IPS-NIHi7 (cell line): ENCODE results near the gene CDK11B.
A peak's percentile ranks its signal among the peaks of the same experiment; 100 is the strongest.

Source experiments
- DNase-seq: peaks from one replicate; pipeline ENCODE4 v3.0.0; 2012; ENCODE audit warnings: mixed read lengths; ENCODE audit errors: extremely low spot score

Gene CDK11B

DNA sequence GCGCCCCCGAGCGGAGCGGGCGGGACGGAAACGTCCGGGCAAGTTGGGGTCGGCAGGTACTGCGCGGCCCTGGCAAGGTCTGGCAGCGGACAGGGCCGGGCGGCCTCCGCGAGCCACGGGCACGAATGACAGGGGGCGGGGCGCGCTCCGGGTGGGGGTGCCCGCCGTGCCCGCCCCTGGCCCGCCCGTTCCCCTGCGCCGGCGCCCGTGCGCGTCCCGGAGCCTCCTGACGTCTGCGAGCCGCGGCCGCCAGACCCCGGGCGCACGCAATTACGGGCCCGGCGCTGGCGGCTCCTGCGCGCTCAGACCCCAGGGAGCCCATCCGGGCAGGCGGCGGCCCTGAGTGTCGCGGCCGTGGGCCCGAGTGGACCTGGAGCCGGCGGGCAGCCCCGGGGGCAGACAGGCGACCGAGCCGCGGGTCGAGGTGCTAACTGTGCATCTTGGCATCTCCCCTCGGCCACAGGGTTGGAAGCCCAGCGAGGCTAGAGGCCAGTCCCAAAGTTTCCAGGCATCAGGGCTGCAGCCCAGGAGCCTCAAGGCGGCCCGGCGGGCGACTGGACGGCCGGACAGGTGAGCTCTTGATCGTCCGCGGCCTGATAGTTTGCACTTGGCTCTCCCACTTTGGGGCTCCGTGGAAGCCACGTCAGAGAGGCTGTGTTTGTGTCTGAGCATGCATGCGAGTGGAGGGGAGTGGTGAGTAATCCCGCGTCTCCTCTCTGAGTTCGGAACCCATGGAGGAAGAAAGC is 42.6 kb downstream of the CDK11B start:
- no peak for DNase-seq

DNA sequence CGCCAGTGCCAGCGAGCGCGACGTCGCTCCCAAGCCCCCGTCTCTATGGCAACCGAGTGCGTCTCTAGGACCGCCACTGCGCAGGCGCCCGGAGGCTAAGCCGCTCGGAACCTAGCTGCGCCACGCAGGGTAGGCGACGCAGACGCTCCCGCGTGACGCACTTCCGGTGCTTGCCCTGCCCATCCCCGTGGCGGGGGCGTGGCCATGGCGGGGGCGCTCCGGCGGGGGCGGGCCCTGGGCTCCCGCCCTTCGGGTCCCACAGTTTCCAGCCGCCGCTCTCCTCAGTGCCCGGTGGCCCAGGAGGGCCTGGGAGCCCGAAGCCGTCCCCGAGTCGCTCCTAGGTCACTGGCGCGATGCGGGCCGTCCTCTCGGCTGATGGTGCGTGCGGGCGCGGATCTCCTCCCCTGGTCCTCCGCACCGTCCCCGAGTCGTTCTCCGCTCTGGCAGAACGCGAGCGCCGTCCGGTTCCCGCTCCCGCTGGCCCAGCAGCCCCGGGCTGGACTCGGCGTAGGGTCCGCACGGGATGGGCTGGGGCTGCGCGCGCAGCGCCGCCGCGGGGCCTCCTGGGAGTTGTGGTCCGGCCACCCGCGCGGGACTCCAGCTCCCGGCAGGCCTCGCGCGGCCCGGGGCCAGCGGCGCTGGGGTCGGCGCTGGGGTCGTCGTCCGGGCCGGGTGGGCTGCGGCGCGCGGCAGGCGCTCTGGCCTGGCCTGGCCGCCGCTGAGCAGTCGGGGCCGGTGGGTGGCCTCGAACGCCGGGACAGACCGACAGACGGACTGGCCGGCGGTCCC is 43.4 kb downstream of the CDK11B start, which contains the start of gene MIB2:
TSS of gene MIB2 (plus strand) at position 245 of the 789 bp plus-strand sequence. CDS start 7,953 bp downstream, outside the sequence.
- peak; percentile 99 for DNase-seq

DNA sequence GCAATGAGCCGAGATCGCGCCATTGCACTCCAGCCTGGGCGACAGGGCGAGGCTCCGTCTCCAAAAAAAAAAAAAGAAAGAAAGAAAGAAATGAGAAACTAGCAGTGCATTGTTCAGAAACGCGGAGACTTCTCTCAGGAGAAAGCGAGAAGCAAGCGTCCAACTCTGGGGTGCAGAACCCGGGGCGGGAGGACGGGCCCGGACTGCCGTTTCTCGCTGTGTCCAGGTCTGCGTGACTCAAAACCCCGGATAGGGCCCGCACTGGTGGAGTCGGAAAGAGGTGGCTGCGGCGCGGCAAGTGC is 43.9 kb downstream of the CDK11B start:
- no peak for DNase-seq

DNA sequence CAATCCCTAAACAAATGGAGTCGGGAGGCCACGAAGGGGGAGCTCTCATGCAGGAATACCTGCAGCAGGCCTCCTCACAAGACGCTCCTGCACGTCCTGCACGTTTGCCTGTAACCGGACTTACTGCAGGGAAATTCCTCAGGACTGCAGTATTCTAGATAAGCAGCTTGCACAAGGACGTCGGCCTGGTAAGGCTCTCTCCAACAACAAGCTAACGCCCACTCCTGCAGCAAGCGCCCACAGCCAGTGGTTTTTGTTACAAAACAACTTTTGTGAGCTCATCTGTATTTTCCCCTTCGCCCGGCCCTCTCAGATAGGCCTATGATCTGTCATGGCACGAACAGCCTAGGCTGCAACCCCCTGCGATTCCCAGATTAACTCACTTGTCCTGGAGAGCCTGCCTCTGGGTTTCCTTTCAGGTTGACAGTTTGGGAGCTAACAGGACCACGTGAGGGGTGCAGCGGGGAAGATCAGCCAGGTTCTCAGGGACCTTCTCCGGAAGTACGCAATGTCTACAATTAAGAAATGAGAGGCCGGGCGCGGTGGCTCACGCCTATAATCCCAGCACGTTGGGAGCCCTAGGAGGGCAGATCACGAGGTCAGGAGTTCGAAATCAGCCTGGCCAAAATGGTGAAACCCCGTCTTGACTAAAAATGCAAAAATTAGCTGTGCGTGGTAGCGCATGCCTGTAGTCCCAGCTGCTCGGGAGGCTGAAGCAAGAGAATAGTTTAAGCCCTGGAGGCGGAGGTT is 44.4 kb downstream of the CDK11B start:
- no peak for DNase-seq

DNA sequence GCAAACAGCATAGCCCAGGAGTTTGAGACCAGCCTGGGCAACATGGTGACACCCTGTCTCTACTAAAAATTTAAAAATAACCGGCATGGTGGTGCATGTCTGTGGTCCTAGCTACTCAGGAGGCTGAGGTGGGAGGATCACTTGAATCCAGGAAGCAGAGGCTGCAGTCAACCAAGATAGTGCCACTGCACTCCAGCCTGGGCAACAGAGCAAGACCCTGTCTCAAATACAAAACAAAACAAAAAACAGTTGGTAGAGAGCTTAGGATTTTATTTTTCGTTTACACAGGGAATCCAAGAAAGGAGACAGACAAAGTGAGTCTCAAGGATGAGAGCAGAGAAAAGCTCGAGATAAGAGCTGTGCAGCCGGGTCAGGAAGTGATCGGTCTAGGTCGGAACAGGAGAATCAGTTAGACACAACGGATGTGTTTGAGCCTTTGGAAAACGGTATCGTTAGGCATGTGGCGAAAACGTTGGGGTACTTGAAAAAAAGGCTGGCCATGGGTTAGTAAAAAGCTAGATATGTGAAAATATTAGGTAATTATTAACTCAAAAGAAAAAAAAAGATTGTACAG is 45.2 kb downstream of the CDK11B start:
- DNase-seq: no peak

DNA sequence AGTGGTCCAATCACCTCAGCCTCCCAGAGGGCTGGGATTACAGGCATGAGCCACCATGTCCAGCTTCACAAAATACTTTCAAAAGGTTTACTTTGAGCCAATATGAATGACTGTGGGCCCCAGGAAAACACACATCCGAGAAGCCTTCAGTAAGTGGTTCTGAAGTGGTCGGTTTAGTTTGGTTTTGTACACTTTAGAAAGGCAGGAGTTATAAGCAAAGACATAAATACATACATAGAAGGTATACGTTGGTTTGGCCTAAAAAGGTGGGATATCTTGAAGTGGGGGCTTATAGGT is 46.8 kb downstream of the CDK11B start:
- no peak for DNase-seq

DNA sequence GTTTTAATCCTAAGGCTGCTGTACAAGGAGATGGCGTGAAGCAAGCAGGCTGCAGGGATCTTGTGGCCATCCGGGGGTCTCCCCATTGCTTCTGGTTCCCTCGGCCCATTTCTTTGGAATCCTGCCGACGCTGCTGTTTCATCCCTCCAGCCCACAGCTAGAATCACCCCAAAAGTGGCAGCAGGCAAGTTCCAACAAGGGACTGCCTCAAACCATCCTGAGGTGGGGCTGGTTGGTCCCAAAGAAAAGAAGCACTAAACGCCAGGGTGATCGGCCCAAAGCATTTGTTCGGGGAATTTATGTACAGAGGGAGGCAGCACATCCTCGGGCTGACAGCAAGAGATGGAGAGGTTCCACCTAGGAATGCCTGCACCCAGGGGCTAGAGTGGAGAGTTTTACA is 48.0 kb downstream of the CDK11B start:
- DNase-seq: no peak

DNA sequence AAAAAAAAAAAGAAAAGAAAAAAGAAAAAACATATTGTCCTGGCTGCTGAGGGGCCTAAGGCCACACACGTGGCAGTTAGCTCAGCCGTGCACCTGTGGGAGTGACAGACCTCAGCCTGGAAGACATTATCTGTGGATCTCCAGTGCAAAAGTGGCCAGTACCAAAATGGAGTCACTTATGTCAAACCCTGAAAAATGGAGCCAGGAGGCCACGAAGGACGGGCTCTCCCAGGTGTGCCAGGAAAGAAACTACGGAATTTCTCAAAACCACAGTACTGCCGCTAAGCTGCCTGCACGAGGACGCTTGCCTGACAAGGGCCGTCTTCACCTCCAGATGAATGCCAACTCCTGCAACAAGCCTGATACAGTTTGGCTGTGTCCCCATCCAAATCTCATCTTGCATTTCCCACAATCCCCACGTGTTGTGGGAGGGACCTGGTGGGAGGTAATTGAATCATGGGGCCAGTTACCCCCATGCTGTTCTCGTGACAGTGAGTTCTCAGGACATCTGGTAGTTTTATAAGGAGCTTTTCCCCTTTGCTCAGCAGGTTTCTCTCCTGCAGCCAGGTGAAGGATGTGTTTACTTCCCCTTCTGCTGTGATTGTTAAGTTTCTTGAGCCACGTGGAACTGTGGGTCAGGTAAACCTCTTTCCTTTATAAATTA is 48.9 kb downstream of the CDK11B start:
- no peak for DNase-seq

DNA sequence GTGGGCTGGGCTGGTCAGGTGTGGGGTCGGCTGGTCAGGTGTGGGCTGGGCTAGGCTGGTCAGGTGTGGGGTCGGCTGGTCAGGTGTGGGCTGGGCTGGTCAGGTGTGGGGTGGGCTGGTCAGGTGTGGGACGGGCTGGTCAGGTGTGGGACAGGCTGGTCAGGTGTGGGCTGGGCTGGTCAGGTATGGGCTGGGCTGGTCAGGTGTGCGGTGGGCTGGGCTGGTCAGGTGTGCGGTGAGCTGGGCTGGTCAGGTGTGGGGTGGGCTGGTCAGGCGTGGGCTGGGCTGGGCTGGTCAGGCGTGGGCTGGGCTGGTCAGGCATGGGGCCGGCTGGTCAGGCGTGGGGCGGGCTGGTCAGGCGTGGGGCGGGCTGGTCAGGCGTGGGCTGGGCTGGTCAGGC is 52.6 kb downstream of the CDK11B start:
- no peak for DNase-seq

DNA sequence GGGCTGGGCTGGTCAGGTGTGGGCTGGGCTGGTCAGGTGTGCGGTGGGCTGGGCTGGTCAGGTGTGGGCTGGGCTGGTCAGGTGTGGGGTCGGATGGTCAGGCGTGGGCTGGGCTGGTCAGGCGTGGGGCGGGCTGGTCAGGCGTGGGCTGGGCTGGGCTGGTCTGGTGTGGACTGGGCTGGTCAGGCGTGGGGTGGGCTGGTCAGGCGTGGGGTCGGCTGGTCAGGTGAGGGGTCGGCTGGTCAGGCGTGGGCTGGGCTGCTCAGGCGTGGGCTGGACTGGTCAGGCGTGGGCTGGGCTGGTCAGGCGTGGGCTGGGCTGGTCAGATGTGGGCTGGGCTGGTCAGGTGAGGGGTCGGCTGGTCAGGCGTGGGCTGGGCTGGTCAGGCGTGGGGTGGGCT is 53.1 kb downstream of the CDK11B start:
- no peak for DNase-seq

DNA sequence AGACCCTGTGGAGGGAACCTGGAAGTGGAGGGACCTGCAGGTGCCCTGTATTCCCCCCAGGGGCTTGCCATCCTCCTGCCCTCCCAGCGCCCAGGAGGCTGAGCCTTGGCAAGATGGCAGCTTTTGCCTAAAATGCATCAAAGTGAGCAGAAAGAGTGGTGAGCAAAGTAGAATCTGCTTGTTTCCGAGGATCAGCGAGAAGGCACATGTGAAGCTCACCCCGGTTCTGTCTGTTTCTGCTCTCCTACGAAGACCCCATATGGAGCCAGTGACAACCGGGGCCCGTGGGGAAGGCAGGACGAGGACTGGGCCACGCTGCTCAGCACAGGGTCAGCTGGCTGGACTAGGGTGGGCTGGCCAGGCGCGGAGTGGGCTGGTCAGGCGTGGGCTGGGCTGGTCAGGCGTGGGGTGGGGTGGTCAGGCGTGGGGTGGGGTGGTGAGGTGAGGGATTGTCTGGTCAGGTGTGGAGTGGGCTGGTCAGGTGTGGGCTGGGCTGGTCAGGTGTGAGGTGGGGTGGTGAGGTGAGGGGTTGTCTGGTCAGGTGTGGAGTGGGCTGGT is 53.7 kb downstream of the CDK11B start:
- DNase-seq: no peak

DNA sequence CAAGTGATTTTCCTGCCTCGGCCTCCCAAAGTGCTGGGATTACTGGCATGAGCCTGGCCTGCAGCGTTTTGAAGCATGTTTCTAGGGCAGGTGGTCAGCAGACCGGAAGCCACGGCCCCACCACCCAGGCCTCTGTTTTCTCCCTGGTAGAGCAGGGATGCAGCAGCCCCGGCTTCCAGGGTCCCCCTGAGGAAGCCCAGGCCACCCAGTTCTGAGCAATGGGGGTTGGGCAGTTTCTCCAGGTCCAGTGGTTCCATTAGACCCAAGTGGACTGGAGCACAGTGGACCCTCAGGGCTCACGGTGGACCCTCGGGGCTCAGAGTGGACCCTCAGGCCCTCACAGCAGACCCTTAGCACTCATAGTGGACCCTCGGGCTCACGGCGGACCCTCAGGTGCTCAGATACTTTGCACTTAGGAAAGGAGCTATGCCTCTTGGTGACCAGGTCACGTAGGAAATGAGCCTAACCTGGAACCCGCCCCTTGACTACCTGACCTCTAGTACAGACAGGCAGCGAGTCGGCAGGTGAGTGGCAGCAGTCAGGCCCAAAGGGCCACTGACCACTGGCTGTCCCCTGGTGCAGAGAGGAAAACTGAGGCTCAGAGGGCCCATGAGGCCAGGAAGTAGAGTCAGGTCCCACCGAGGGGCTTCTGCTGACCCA is 54.3 kb downstream of the CDK11B start:
- DNase-seq: no peak

DNA sequence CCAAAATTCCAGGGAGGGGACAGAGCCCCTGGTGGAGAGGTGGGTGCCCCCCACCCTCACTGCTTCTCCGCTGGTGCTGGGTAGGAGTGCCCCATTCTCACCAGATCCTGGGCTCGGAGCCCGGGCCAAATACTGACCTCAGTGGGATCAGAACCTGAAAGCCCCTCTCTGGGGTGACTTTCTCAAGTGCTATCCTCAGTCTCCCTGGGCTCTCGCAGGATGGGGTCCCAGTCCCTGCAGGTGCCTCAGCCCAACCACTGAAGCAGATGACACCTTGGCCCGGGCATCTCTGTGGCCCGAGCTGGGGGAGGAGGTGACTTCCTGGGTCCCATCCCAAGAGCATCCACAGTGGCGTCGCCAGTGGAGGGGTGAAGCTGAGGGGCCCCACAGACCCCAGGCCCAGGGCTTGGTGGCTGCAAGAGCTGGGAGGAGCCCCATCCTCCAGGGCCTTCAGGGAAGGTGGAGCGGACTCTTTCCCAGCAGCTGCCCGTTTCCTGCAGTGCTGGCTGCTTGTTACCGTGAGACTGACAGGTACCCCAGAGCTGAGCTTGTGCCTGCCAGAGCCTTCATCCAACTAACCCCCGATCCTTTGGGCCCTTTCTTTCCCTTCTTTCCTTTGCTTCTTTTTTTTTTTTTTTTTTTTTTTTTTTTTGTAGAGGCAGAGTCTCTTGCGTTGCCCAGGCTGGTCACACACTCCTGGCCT is 55.0 kb downstream of the CDK11B start:
- DNase-seq: no peak

DNA sequence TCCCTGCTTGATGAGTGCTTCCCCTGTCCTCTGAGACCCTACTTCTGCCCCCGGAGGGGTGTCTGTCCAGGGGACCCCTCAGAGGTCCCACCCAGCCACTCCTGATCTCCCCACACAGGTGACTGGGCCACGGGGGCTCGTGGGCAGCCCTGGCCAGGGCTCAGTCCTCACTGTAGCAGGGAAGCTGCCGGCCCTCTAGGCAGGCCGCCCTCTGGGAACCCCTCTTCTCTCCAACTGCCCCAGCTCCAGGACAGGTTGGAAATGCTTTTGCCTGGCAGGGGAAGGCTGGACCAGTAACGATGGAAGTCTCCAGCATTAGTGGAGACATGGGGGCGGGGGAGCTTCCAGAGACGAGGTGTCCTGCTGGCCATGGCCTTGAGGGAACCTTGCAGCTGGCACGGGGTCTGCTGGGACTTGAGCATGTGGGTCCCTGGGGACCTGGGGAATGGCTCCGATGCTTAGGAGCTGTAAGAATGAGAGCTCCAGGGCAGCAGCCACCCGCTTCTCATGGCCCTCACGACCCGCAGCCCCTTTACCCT is 55.8 kb downstream of the CDK11B start:
- no peak for DNase-seq

DNA sequence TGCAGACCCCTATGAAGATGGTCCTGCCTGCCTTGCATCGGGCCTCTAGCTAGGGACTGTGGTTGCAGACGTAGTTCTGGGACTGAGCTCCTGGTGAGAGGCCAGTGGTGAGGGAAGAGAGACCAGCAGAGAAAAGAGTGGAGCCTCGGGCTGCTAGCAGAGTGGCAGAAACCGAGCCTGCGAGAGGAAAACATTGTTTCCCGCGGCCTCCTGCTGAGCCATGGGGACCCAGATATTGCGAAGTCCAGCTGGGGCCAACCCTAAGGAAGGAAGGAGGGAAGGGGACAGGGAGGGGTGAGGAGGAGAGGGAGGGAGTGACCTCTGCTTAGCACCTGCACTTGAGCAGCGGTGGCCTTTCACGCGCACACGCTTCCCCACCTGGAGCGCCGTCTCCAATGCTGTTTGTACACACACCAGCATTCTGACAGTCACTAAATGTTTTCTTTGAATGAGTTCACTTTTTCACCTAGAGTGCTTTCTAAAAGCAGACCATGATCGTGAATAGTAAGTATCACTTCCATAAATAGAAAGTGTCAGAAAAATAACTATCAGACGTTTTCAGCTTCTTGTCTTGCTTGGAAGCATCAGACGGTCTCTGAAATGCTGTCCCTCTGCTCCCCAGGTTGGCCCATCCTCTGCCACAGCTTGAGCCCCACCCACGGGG is 56.4 kb downstream of the CDK11B start:
- DNase-seq: no peak

DNA sequence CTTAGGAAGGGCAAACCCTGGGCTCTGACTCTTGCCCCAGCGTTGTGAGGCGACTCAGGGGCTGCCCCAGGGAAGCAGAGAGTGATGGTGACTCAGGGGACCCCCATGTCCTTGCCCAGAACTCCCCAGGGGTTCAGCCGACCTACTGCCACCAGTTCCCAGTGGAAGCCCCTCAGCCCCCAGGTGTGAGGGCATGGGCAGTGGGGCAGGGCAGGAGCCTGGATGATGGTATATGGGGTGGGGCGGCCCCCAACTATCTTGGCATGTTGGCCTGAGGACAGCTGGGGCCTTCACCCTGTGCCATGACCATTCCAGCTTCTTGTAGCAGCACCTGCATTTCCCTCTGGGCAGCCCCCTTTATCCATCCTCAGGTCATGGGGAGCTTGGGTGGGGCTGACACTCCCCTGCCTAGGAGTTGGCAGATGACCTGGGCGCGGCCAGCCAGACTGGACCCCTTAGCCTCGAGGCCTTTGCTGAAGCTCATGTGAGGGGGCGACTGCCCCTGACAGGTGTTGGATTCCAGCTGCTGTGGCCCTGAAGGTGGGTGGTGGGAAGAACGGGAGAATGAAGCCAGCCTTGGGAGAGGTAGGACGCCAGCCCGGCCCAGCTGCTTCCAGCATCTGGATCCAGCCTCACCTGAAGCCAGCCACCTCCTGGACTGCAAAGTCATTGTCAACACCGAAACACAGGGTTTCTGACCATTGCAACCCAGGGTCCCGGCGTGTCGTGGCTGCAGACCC is 57.1 kb downstream of the CDK11B start:
- DNase-seq: no peak

DNA sequence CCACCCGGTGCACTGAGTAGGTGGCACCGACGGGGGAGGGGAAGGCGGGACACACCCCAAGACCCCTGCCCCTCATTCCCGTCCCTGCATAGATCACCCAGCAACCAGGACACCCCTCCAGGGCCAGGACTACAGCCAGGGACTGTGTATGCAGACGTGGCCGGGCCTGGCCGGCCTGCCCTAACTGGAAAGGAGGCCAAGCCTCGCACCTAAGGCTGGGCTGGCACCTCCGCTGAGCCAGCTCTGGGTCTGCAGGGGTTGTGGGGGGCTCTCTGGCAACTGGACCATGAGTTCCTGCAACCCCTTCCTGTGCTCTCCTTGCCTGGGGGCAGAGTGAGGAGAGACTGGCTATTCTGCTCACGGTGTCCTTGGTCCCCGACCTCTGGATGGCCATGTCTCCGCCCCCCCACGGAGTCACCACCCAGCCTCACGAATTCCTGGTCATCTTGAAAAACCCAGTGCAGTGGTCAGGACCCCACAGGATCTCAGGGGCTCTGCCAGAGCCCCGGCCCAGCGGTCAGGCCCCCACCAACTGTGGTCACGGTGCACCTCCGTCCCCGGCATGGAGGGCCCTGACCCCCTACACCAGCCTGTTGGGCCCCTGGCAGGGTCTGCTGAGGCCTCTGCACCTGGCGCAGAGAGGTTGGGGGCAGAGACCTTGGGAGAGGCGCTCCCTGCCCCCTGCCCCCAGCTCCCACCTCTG is 57.8 kb downstream of the CDK11B start:
- DNase-seq: no peak
